HL-60 (cell line): ENCODE data around the gene NIPA2.

Experiments used
- DNase-seq, 2 experiments: peaks; one replicate each; pipeline ENCODE4 v3.0.0-alpha.2; 2010 to 2020; ENCODE audit warnings: low read depth in 1 of 2, low spot score in 1 of 2
- H3K27ac ChIP-seq: fragments of 250-450 bp; sonication (Bioruptor Pico); replicated peaks from 2 replicates; pipeline ENCODE4 v1.5.1; 2020; ENCODE audit warnings: mild to moderate bottlenecking, moderate library complexity
- H3K27me3 ChIP-seq: fragments of 250-450 bp; sonication (Bioruptor Pico); 2 replicates; pipeline ENCODE4 v1.5.1; 2021; ENCODE audit warnings: mild to moderate bottlenecking, moderate library complexity; ENCODE audit not compliant: insufficient read depth, poor library complexity, severe bottlenecking
- H3K4me3 ChIP-seq: replicated peaks from 2 replicates; pipeline ENCODE4 v1.5.1; 2011; ENCODE audit warnings: mild to moderate bottlenecking, control low read depth, low read length; ENCODE audit not compliant: insufficient read depth
- CTCF ChIP-seq: IDR thresholded peaks from one replicate; pipeline ENCODE4 v1.5.1; 2011; ENCODE audit warnings: low read length, control low read depth, inconsistent platforms; ENCODE audit not compliant: insufficient read depth
- GABPA ChIP-seq: IDR thresholded peaks from 2 replicates; pipeline ENCODE4 v1.6.1; 2012; ENCODE audit warnings: low read depth
- POLR2AphosphoS5 ChIP-seq: IDR thresholded peaks from 2 replicates; pipeline ENCODE4 v1.6.1; 2012; ENCODE audit warnings: low read depth
- REST ChIP-seq: IDR thresholded peaks from 2 replicates; pipeline ENCODE4 v1.6.1; 2012; ENCODE audit warnings: low read depth; ENCODE audit not compliant: insufficient replicate concordance
- SPI1 ChIP-seq: IDR thresholded peaks from 2 replicates; pipeline ENCODE4 v1.6.1; 2012; ENCODE audit warnings: low read depth, mild to moderate bottlenecking, borderline replicate concordance

Gene NIPA2

DNA sequence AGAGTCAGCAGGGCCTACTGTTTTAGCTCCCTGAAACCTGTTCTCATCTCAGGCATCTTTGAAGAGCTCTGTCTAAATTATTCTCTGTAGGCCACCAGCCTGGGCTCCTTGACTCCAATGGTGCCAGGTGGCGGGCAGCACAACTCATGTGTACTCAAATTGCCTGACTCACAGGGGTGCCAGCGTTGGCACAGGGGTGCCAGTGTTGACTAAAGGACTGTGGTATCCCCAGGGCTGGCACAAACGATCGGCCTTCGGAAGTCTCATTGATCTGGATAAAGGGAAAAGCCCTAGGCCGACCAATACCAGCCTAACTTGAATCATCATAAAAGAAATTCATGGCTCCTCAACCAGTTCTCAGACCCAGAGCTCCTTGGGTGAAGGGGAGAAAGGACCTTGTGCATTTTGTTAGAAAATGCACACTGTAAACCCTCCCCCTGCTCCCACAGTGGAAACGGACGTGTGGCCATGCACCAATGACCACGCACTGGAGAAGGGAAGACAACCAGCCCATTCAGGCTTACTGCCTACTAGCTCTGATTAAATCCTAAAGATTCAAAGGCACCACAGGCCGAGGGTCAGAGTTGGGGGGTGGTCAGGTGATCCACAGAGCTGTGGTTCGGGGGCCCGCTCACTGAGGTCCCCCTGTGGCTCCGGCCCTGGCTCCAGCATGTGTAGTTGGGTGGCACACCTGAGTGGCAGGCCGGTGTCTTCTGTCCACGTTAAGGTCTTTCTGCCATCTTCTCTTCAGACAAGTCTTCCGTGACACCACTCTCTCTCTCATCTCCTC, 68.9 kb downstream of the NIPA2 start:
- H3K27me3 ChIP-seq = no peaks in the 10 kb centered on the region
- H3K27ac ChIP-seq = no peak overlapping the region
- no peak overlapping the region for H3K4me3 ChIP-seq
- TF ChIP-seq REST = no peak
- TF ChIP-seq POLR2AphosphoS5 = no peak
- no peak for TF ChIP-seq GABPA
- TF ChIP-seq CTCF = no peak
- TF ChIP-seq SPI1 = no peak
- no peak for DNase-seq

GRCh38 chr15:22908830-22909229, 70.4 kb downstream of the NIPA2 start:
- Histone ChIP-seq H3K4me3 (no peak overlapping the region), H3K27me3 (no peaks in the 10 kb centered on the region), H3K27ac (no peak overlapping the region)
- no peak for DNase-seq
- TF ChIP-seq SPI1 (no peak), REST (no peak), CTCF (no peak), POLR2AphosphoS5 (no peak), GABPA (no peak)

DNA sequence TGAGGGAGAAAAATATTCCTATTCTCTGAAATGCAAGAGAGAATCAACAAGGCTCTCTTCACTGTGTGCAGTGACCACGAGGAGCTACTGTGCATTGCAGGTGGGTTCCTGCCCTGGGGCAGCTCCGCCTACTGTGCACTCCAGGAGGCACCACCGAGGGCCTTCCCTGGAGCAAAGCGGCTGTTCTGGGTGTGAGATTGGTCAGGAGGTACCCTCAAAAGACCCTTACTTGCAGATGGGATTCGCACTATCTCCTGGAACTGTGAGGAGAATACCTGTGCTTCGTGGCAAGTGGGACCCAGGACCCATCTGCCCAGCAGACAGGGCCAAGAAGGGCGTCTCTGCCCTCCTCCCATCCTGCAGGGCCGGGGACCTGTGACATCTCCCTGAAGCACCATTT, 72.8 kb downstream of the NIPA2 start:
- Histone ChIP-seq H3K4me3 (no peak overlapping the region), H3K27me3 (no peaks in the 10 kb centered on the region), H3K27ac (no peak overlapping the region)
- no peak for DNase-seq
- no peak for TF ChIP-seq GABPA
- no peak for TF ChIP-seq CTCF
- TF ChIP-seq SPI1 = no peak
- no peak for TF ChIP-seq POLR2AphosphoS5
- TF ChIP-seq REST = no peak
